Raji (cell line): ENCODE results near the gene LRRC43.

ENCODE experiments used
- POLR2A ChIP-seq: IDR thresholded peaks from 2 replicates; pipeline ENCODE4 v1.6.1; 2011; ENCODE audit warnings: low read depth, low read length, control low read depth; ENCODE audit not compliant: insufficient read depth

Gene LRRC43

GRCh38 chr12:122182887-122183587 is at the start of gene LRRC43:
TSS of gene LRRC43 (plus strand) at chr12:122183123. CDS start at chr12:122183145, 22 bp downstream.
- TF ChIP-seq POLR2A: no peak

GRCh38 chr12:122133192-122133950 is 49.6 kb upstream of the LRRC43 start:
- no peak for TF ChIP-seq POLR2A

GRCh38 chr12:122135437-122136031 is 47.4 kb upstream of the LRRC43 start:
- no peak for TF ChIP-seq POLR2A

GRCh38 chr12:122137229-122137628 is 45.7 kb upstream of the LRRC43 start:
- TF ChIP-seq POLR2A: no peak

- no peak for TF ChIP-seq POLR2A
Observed at GRCh38 chr12:122137681-122138080, 45.2 kb upstream of the LRRC43 start.

GRCh38 chr12:122138181-122138580 is 44.7 kb upstream of the LRRC43 start:
- TF ChIP-seq POLR2A: no peak

- no peak for TF ChIP-seq POLR2A
Observed at GRCh38 chr12:122138616-122139015, 44.3 kb upstream of the LRRC43 start.

- no peak for TF ChIP-seq POLR2A
Observed at GRCh38 chr12:122139266-122139665, 43.7 kb upstream of the LRRC43 start.

- TF ChIP-seq POLR2A: no peak
Observed at GRCh38 chr12:122139941-122140340, 43.0 kb upstream of the LRRC43 start.

- TF ChIP-seq POLR2A: no peak
Observed at GRCh38 chr12:122140467-122141257, 42.3 kb upstream of the LRRC43 start.

GRCh38 chr12:122141911-122142725 is 40.8 kb upstream of the LRRC43 start:
- TF ChIP-seq POLR2A: no peak

- TF ChIP-seq POLR2A: no peak
Observed at GRCh38 chr12:122142857-122143256, 40.1 kb upstream of the LRRC43 start.

- no peak for TF ChIP-seq POLR2A
Observed at GRCh38 chr12:122144885-122145284, 38.0 kb upstream of the LRRC43 start.
